Measurements from ENCODE around the gene SCYGR2.

Gene SCYGR2

GRCh38 chr2:227612546-227613271 is 14.0 kb downstream of the SCYGR2 start:
- DNase-seq (ENCODE audit: low read depth in 2 of 2): no peak

- DNase-seq (ENCODE audit: low read depth in 2 of 2): no peak
Observed at GRCh38 chr2:227613272-227613660, 14.6 kb downstream of the SCYGR2 start.

GRCh38 chr2:227614246-227614645 is 15.6 kb downstream of the SCYGR2 start:
- no peak for DNase-seq (ENCODE audit: low read depth in 2 of 2)

GRCh38 chr2:227614740-227615139 is 16.0 kb downstream of the SCYGR2 start, which contains the start of gene SCYGR3:
SCYGR3 (minus strand) TSS chr2:227614840; CDS start chr2:227614840, 0 bp downstream.
- DNase-seq (ENCODE audit: low read depth in 2 of 2): no peak

GRCh38 chr2:227615181-227615580 is 16.5 kb downstream of the SCYGR2 start:
- DNase-seq (ENCODE audit: low read depth in 2 of 2): no peak

- DNase-seq (ENCODE audit: low read depth in 2 of 2): no peak
Observed at GRCh38 chr2:227615906-227616305, 17.2 kb downstream of the SCYGR2 start.

GRCh38 chr2:227616631-227617030 is 17.9 kb downstream of the SCYGR2 start:
- no peak for DNase-seq (ENCODE audit: low read depth in 2 of 2)

GRCh38 chr2:227617316-227618230 is 18.9 kb downstream of the SCYGR2 start, which contains the start of gene SCYGR4:
SCYGR4 (plus strand) TSS chr2:227617498; CDS start chr2:227617498, 0 bp downstream.
- no peak for DNase-seq (ENCODE audit: low read depth in 2 of 2)

- no peak for DNase-seq (ENCODE audit: low read depth in 2 of 2)
Observed at GRCh38 chr2:227623226-227623625, 24.5 kb downstream of the SCYGR2 start.

GRCh38 chr2:227625420-227625819 is 26.7 kb downstream of the SCYGR2 start:
- DNase-seq (ENCODE audit: low read depth in 2 of 2): no peak

- no peak for DNase-seq (ENCODE audit: low read depth in 2 of 2)
Observed at GRCh38 chr2:227626580-227627151, 28.0 kb downstream of the SCYGR2 start.

- no peak for DNase-seq (ENCODE audit: low read depth in 2 of 2)
Observed at GRCh38 chr2:227627769-227628168, 29.1 kb downstream of the SCYGR2 start.

- no peak for DNase-seq (ENCODE audit: low read depth in 2 of 2)
Observed at GRCh38 chr2:227629435-227629834, 30.7 kb downstream of the SCYGR2 start.

- DNase-seq (ENCODE audit: low read depth in 2 of 2): no peak
Observed at GRCh38 chr2:227630322-227630721, 31.6 kb downstream of the SCYGR2 start.

- DNase-seq (ENCODE audit: low read depth in 2 of 2): no peak
Observed at GRCh38 chr2:227632827-227633226, 34.1 kb downstream of the SCYGR2 start.

- no peak for DNase-seq (ENCODE audit: low read depth in 2 of 2)
Observed at GRCh38 chr2:227634201-227634600, 35.5 kb downstream of the SCYGR2 start.

- DNase-seq (ENCODE audit: low read depth in 2 of 2): no peak
Observed at GRCh38 chr2:227642656-227643055, 44.0 kb downstream of the SCYGR2 start.

- DNase-seq (ENCODE audit: low read depth in 2 of 2): no peak
Observed at GRCh38 chr2:227643990-227644551, 45.4 kb downstream of the SCYGR2 start.

Data from stimulated activated CD4-positive, alpha-beta T cell treated with anti-CD3 and anti-CD28 coated beads, Interleukin-12 subunit alpha, Interleukin-12 subunit beta, amount 100 ng/mL, for 24 hours (primary cell).